Spinal cord (tissue), 10 donors: ENCODE measurements around the gene SNRPD3. TPM values are rescaled to one million over a fixed set of nuclear protein-coding genes. Genes with fewer than 3 reads are reported as not detected.
"Not testable (repeated sequence)": the region's sequence is repeated elsewhere in the genome, so short reads cannot be mapped to it uniquely, and the experiment has no call there.

Experiments
- DNase-seq, 6 donors: peaks; one replicate each; pipeline versions ENCODE4 v3.0.0 to v3.0.0-alpha.2; 2013 to 2015; ENCODE audit warnings: low spot score in 6 of 6, low read depth in 4 of 6
- H3K27ac ChIP-seq: one replicate; pipeline ENCODE4 v1.5.1; 2013; ENCODE audit warnings: low read depth, low read length, control low read depth
- H3K27me3 ChIP-seq: one replicate; pipeline ENCODE4 v1.6.1; 2013; ENCODE audit warnings: low read length; ENCODE audit not compliant: control insufficient read depth, insufficient read depth
- H3K36me3 ChIP-seq: one replicate; pipeline ENCODE4 v1.6.1; 2013; ENCODE audit warnings: low read length; ENCODE audit not compliant: control insufficient read depth, insufficient read depth
- H3K4me1 ChIP-seq: one replicate; pipeline ENCODE4 v1.6.1; 2013; ENCODE audit warnings: low read length; ENCODE audit not compliant: control insufficient read depth, insufficient read depth
- H3K4me3 ChIP-seq: one replicate; pipeline ENCODE4 v1.5.1; 2013; ENCODE audit warnings: low read depth, low read length, control low read depth
- H3K9me3 ChIP-seq: one replicate; pipeline ENCODE4 v1.6.1; 2013; ENCODE audit warnings: low read length; ENCODE audit not compliant: control insufficient read depth, insufficient read depth
- WGBS: methylation state at CpG from one replicate; pipeline ENCODE4 v1.1.5; 2013; ENCODE audit warnings: missing lambda C conversion rate; ENCODE audit not compliant: insufficient coverage; 5-methylcytosine and 5-hydroxymethylcytosine counted together
- polyA plus RNA-seq, 2 donors: library from polyadenylated mRNA; unstranded; fragments of 120-200 nt; gene quantifications; one replicate each; pipeline ENCODE4 v1.2.1, GENCODE V29; 2013; ENCODE audit not compliant: insufficient read length in 2 of 2
- total RNA-seq, 2 donors: library from RNA; depleted of rRNA in 1 of 2; stranded (reverse); fragments of 120-200 nt in 1 of 2; fragments of >200 nt in 1 of 2; gene quantifications; one replicate each; pipeline versions ENCODE4 v1.2.3 to v1.2.4, GENCODE V29; 2013 to 2014
- donor health status: healthy.

Gene SNRPD3
- total and polyA plus RNA-seq, 4 donors, result 107 to 130 (median 129) TPM

GRCh38 chr22:24529898-24530297, 25.9 kb upstream of the SNRPD3 start:
- no peaks in the 10 kb centered on the region for H3K27me3 ChIP-seq
- H3K9me3 ChIP-seq, result no peaks in the 10 kb centered on the region
- H3K36me3 ChIP-seq, result no peaks in the 10 kb centered on the region
- peaks cover 7% of the 10 kb centered on the region for H3K4me1 ChIP-seq
- WGBS, result no CpG with 5 or more reads among the region's 2 CpGs
- H3K27ac ChIP-seq, result no peak overlapping the region
- no peak overlapping the region for H3K4me3 ChIP-seq
- no peak for DNase-seq

DNA sequence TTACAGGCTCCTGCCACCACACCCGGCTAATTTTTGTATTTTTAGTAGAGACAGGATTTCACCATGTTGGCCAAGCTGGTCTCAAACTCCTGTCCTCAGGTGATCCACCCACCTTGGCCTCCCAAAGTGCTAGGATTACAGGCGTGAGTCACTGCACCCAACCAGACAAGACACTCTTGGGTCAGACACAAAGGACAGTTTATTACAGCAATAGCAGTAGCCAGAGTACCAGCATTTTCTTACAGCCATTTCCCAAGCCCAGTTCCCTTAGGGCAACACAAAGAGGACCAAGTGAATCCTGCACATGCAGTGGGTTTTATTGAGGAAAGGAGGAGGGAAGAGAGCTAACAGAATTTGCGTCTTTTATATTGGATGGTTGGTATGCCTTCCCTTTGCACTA, 24.8 kb upstream of the SNRPD3 start:
- H3K4me3 ChIP-seq, H3K36me3 ChIP-seq, DNase-seq, H3K4me1 ChIP-seq, H3K27me3 ChIP-seq, H3K27ac ChIP-seq, H3K9me3 ChIP-seq: not testable (repeated sequence)
- WGBS, result 81% methylated on average over 2 of the region's 3 CpGs

DNA sequence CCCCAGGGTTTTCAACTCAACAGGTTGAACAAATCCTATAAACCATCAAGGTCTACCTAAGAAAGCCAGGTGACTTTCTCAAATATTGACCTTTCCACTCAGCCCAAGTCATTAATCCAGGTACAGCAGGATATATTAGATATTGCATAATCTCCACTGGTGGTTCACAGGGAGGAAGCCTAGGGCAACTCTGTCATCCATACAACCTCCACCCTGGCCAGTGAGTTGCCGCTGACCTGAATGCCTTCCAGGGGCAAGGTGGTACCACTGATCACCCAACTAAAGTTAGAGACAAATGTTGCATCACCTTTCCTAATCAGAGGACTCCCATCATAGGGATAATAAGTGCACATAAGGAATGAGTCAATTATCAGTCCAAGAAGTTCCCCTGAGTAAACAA, 23.7 kb upstream of the SNRPD3 start:
- DNase-seq, result no peak
- Histone ChIP-seq H3K27me3 (no peaks in the 10 kb centered on the region), H3K4me3 (no peak overlapping the region), H3K36me3 (no peaks in the 10 kb centered on the region), H3K4me1 (no peaks in the 10 kb centered on the region), H3K27ac (no peak overlapping the region), H3K9me3 (no peaks in the 10 kb centered on the region)
- whole genome bisulfite sequencing, result no CpG with 5 or more reads among the region's 1 CpG

GRCh38 chr22:24535348-24535747, 20.5 kb upstream of the SNRPD3 start:
- Histone ChIP-seq H3K9me3 (no peaks in the 10 kb centered on the region), H3K27me3 (no peaks in the 10 kb centered on the region), H3K4me3 (no peak overlapping the region), H3K36me3 (peaks cover 14% of the 10 kb centered on the region), H3K4me1 (no peaks in the 10 kb centered on the region), H3K27ac (no peak overlapping the region)
- WGBS, result 86% methylated on average over 3 of the region's 4 CpGs
- no peak for DNase-seq

DNA sequence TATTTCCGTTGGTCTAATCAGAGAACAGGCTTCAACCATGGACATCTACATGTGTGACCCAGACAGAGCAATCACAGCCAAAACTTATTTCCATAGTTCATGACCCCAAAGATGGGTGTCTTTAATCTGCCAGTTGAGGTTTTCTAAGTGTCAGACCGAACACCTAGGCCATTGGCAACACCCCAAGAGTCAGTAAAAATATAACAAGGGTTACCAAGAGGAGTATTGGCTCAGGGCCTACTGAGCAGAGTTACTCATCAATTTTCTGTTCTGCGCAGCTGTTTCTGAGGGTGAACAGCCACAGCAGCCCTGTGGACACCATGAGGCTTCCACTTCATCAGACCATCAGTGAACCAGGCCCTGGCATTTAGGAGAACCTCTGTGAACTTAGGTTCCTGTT, 19.7 kb upstream of the SNRPD3 start:
- DNase-seq, result no peak
- Histone ChIP-seq H3K4me3 (no peak overlapping the region), H3K9me3 (no peaks in the 10 kb centered on the region), H3K4me1 (no peaks in the 10 kb centered on the region), H3K27ac (no peak overlapping the region), H3K27me3 (no peaks in the 10 kb centered on the region), H3K36me3 (peaks cover 21% of the 10 kb centered on the region)
- WGBS, result 100% methylated on average over 3 of the region's 3 CpGs

GRCh38 chr22:24540470-24540869, 15.3 kb upstream of the SNRPD3 start:
- Histone ChIP-seq H3K4me3 (no peak overlapping the region), H3K4me1 (peaks cover 16% of the 10 kb centered on the region), H3K9me3 (no peaks in the 10 kb centered on the region), H3K27ac (no peak overlapping the region), H3K36me3 (peaks cover 62% of the 10 kb centered on the region), H3K27me3 (no peaks in the 10 kb centered on the region)
- DNase-seq, result no peak
- WGBS, result 88% methylated on average over 2 of the region's 2 CpGs

GRCh38 chr22:24541681-24542515, 13.9 kb upstream of the SNRPD3 start:
- Histone ChIP-seq H3K27me3 (no peaks in the 10 kb centered on the region), H3K9me3 (no peaks in the 10 kb centered on the region), H3K4me3 (no peak overlapping the region), H3K4me1 (peaks cover 21% of the 10 kb centered on the region), H3K36me3 (peaks cover 72% of the 10 kb centered on the region), H3K27ac (no peak overlapping the region)
- no peak for DNase-seq
- WGBS, result 83% methylated on average over 4 of the region's 6 CpGs

GRCh38 chr22:24542641-24543040, 13.2 kb upstream of the SNRPD3 start:
- no peak overlapping the region for H3K27ac ChIP-seq
- 72% methylated on average over 9 of the region's 9 CpGs for WGBS
- DNase-seq, result no peak

DNA sequence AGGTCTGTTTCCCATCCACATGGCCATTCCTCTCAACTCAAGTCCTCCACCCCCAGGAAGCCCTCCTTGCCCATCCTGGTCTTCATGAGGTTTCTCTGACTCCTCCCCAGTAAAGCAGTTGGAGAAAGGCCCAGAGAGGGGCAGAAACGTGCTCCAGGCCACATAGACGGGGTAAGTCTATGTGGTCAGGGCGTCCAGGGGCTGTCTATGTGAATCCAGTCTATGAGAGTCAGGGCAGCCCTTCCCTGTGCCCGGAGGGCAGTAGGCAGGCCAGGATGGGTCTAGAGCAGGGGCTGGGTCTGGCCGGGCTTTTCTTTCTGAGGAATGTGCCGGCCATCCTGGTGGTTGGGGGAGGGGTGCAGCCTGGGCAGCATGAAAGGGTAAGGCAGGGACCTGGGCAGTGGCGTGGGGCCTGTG, 12.6 kb upstream of the SNRPD3 start:
- Histone ChIP-seq H3K4me1 (peaks cover 21% of the 10 kb centered on the region), H3K4me3 (no peak overlapping the region), H3K27me3 (no peaks in the 10 kb centered on the region), H3K36me3 (peaks cover 85% of the 10 kb centered on the region), H3K27ac (no peak overlapping the region), H3K9me3 (no peaks in the 10 kb centered on the region)
- WGBS, result 95% methylated on average over 7 of the region's 7 CpGs
- no peak for DNase-seq

More at GRCh38 chr22:24542641-24543040, 13.2 kb upstream of the SNRPD3 start:
- Histone ChIP-seq H3K9me3 (no peaks in the 10 kb centered on the region), H3K36me3 (peaks cover 79% of the 10 kb centered on the region), H3K4me1 (peaks cover 21% of the 10 kb centered on the region), H3K27me3 (no peaks in the 10 kb centered on the region), H3K4me3 (no peak overlapping the region)

DNA sequence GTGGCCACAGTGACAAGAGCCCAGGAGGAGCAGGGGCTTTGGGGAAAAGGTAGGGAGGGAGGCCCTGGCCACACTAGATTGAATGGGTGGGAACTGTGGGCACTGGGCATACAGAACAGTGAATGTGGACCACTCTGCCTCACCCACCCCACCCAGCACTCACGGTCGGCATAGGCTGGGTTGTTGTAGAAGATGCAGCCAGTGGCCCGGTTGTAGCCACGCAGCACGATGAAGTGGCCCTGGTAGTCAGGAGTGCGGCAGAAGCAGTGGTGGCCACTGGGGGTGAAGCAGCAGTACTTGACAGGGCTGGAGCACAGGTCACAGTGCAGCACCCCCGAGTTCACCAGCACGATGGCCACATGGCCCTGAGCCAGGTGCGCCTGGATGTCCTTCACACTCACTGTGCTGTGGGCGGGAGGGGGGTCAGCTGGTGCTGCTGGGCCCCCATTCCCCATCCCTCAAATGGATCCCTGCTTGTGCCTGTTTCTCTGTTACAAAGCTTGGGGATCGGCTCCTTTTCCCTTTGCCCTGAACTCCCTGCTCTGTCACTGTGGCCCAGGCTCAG, 12.0 kb upstream of the SNRPD3 start:
- Histone ChIP-seq H3K36me3 (peaks cover 87% of the 10 kb centered on the region), H3K27ac (no peak overlapping the region), H3K4me3 (no peak overlapping the region), H3K27me3 (no peaks in the 10 kb centered on the region), H3K9me3 (no peaks in the 10 kb centered on the region), H3K4me1 (peaks cover 21% of the 10 kb centered on the region)
- 96% methylated on average over 8 of the region's 11 CpGs for WGBS
- no peak for DNase-seq
